Posterior cingulate gyrus (tissue), 11 donors: ENCODE results near the gene NCBP3.
"Not testable (repeated sequence)": the region's sequence is repeated elsewhere in the genome, so short reads cannot be mapped to it uniquely, and the experiment has no call there.

Source experiments
- DNase-seq, 10 donors: peaks; one replicate each; pipeline versions ENCODE4 v3.0.0 to v3.0.0-alpha.2; 2020 to 2021; ENCODE audit warnings: mixed read lengths in 3 of 10
- intact Hi-C: fragments of 100-400 bp; cut with DNase I; formaldehyde crosslinking; loops from one replicate; pipeline ENCODE4 v1.15.1; 2023

Gene NCBP3

DNA sequence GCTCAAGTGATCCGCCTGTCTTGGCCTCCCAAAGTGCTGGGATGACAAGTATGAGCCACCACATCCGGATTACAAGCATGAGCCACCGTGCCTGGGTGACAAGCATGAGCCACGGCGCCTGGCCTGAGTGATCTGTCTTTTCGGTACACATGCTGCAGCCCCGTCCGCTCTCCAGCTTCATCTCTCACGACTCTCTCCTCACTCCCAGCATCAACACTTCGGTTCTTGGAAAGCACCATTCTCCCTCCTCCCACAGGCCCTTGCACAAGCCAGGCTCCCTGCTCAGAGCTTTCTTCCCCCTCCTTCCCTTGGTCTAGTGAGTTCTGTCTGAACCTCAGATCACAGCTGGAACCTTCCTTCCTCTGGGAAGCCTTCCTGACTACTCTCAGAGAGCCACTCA, 6.5 kb upstream of the NCBP3 start:
- intact Hi-C loops: no loop called here
- DNase-seq: peak in 3 of 10 donors; percentile 17 to 89 (median 81)

DNA sequence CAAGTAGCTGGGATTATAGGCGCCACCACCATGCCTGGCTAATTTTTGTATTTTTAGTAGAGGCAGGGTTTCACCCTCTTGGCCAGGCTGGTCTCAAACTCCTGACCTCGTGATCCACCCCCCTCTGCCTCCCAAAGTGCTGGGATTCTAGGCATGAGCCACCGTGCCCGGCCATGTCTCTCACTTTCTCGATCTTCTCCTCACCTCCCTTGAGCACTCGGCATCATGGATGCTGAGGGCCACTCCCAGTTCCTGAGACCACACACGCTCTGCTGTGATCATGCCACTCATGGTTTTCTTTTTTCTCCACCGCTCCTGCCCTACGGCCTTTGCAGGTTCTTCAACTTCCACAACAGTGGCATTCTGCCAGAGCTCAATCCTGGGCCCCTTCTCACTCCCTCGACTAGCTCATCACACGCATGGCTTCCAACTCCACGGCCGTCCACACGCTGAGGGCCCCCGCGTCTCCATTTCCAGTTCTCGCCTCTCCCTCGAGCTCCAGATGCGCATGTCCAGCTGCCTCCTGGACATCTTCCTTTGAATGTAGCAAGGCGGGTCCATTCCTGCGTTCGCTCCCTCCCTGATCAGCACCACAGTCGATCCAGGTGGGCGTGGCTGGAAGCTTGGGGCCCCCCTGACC, 5.5 kb upstream of the NCBP3 start:
- intact Hi-C loops: no loop called here
- peak in 2 of 10 donors; percentile 30 to 39 for DNase-seq

- peak in 1 of 10 donors; percentile 63 for DNase-seq
- intact Hi-C loops: loop anchor here (5.0 kb wide), 2 partner anchors 111 to 126 kb away; partner anchors contain the start of gene HASPIN
Observed at GRCh38 chr17:3848229-3848835, 2.3 kb upstream of the NCBP3 start.

- intact Hi-C loops: loop anchor here (5.0 kb wide), 2 partner anchors 110 to 125 kb away; partner anchors contain the start of gene HASPIN
- DNase-seq: peak in 1 of 10 donors; percentile 53
Observed at GRCh38 chr17:3847165-3847670, 1.2 kb upstream of the NCBP3 start.

DNA sequence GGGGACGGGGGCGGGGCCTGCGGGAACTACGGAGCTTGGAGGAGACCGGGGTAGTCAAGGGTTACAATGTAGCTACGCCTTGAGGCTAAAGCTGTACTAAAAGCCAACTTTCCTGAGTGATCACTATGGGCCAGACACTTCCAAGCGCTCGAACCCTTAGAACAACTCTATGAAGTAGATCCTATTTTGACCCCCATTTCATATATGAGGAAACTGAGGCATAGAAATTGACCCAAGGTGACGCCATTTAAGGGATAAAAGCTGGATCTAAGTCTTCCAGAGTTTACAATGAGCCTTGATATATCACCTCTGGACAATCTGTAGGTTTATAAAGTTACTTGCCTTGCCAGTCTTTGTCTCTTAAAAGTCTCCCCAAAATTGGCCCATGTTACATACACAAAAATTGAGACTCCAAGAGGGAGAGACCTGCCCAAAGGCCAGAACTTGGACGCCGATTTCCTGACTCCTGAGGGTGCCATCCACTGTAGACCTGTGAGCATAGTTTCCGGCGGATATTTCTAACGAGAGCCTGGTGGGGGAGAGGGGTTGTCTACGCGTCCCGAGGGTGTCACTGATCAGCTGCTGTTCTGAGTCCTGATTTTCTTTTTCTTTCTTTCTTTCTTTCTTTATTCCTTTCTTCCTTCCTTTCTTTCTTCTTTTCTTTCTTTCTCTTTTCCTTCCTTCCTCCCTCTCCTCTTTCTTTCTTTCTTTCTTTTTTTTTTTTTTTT, 555 bp upstream of the NCBP3 start:
- intact Hi-C loops: loop anchor here (5.0 kb wide), 2 partner anchors 109 to 124 kb away; partner anchors contain the start of gene HASPIN
- DNase-seq: peak in 1 of 10 donors; percentile 45

GRCh38 chr17:3845291-3845620, 790 bp downstream of the NCBP3 start:
- intact Hi-C loops: loop anchor here (5.0 kb wide), 2 partner anchors 108 to 123 kb away; partner anchors contain the start of gene HASPIN
- DNase-seq: no peak

DNA sequence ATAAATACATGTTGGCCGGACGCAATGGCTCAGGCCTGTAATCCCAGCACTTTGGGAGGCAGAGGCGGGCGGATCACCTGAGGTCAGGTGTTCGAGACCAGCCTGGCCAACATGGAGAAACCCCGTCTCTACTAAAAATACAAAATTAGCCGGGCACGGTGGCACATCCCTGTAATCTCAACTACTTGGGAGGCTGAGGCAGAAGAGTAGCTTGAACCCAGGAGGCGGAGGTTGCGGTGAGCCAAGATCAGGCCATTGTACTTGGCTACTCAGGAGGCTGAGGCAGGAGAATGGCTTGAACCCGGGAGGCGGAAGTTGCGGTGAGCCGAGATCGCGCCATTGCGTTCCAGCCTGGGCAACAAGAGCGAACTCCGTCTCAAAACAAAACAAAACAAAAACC, 1.5 kb downstream of the NCBP3 start:
- DNase-seq: peak in 1 of 10 donors; percentile 64
- intact Hi-C loops: not testable (repeated sequence)

GRCh38 chr17:3843935-3844516, 2.0 kb downstream of the NCBP3 start:
- intact Hi-C loops: no loop called here
- DNase-seq: peak in 1 of 10 donors; percentile 67

DNA sequence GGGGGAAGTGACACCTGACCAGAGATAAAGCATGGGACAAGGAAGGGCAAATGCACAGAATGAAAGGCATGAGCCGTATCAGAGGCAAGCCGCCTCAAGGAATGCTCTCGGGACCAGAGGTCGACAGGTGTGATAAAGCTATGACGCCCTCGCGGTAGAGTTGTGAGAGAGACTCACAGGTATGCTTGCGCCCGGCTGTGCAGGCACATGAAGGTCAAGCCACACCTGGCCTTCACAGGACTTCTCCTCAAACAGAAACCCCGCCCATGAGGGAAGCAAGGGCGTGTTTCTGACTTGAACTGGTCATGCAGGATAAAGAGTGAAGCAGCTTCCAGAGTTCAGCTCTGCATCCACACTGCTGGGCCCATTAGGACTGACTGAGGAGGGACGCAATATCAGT, 7.8 kb downstream of the NCBP3 start:
- intact Hi-C loops: no loop called here
- peak in 1 of 10 donors; percentile 65 for DNase-seq

- DNase-seq: peak in 1 of 10 donors; percentile 34
- intact Hi-C loops: no loop called here
Observed at GRCh38 chr17:3836551-3836950, 9.5 kb downstream of the NCBP3 start.

DNA sequence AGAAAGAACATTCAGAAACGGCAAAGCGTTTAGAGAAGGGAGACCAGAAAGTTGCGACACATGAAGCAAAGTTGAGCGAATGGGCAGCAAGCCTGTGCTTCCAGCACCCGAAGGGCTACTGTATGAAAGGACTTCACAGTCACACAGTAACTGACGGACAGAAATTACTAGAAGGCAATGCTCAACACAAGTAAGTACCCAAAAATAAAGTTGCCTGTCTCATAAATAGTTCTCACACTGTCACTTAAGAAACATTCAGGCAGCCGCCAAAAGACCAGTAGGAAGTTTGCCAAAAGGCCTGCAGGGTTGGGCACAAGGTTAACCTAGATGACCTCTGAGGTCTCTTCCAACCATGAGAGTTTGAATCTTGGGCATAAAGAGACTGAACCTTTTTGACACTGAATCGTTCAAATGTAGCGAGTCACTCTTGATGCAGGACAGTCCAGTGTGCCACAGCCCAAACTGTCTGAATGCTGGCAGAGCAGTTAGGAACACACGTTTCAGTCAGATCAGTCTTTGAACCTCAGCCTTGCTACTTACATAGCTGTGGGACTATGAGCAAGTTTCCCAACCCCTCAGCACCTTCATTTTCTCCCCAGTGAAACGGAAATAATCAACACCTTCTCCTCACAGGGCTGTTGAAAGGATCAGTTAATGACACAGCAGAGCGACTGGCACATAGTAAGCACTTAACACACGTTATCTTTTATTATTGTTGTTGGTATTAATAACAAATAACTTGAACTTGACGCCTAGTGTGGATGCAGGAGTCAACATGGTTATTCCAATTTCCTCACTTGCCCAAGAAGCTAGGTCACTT, 10.4 kb downstream of the NCBP3 start:
- peak in 1 of 10 donors; percentile 22 for DNase-seq
- intact Hi-C loops: no loop called here

- peak in 1 of 10 donors; percentile 14 for DNase-seq
- intact Hi-C loops: no loop called here
Observed at GRCh38 chr17:3834811-3835210, 11.2 kb downstream of the NCBP3 start.

- no peak for DNase-seq
- intact Hi-C loops: no loop called here
Observed at GRCh38 chr17:3828852-3829232, 17.2 kb downstream of the NCBP3 start.

DNA sequence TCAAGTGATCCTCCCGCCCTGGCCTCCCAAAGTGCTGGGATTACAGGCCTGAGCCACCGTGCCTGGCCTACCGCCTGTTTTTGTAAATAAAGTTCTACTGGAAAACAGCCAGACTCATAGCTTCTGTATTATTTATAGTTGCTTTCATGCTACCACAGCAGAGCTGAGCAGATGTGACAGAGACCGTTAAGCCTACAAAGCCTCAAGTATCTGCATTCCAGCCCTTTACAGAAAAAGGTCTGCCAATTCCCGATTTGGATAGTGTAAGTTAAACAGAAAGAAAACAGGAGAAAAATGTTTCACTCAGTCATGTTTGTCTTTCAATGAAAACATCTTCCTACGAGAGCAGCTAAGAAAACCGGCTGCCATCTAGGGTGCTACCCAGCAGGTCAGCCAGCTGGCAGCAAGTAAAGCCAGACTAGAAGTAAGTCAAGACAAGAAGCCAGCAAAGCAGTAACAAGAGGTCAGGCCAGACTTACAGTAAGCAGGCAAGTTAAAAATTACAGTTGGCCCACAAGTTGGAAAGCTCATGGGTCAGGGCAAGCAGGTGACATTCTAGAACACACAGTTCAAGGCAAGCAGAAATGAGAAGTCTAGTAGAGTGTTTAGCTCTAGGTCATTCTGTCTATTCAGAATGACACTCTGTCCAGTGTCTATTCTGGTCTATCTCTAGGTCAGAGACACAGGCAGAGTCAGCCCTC, 17.7 kb downstream of the NCBP3 start:
- DNase-seq: no peak

DNA sequence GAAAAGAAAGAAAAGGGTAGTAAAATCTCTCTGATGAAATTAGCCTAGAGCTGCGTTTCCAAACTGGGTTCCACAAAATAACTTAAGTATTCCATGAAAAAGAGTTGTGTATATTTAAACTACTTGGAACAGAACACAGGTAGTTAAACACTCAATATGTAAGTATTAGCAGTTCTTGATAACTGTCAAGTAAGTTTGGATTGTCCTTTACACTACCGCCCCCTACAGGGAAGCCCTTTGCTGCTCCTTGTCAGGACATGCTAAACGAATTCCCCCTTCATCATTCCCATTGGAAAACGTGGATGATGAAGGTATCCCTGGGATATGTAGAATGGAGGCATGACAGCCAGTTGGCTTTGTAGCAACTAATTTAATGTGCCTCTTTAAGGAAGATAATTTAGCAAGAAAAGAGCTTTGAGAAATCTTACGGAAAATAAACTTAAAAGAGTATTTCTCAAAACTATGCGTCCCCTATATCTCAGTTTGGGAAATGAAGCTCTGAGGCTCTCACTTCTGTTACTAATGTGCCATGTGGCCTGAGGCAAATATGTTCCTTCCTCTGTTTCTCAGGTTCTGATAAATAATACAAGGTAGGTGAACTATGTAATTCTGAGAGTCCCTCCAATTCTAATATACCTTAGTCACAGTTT, 18.8 kb downstream of the NCBP3 start:
- DNase-seq: peak in 6 of 10 donors; percentile 50 to 91 (median 68)
- intact Hi-C loops: loop anchor here (1.0 kb wide), 1 partner anchor 90 kb away; no protein-coding TSS in a partner anchor

More for the DNA sequence above, 17.7 kb downstream of the NCBP3 start:
- intact Hi-C loops: no loop called here

DNA sequence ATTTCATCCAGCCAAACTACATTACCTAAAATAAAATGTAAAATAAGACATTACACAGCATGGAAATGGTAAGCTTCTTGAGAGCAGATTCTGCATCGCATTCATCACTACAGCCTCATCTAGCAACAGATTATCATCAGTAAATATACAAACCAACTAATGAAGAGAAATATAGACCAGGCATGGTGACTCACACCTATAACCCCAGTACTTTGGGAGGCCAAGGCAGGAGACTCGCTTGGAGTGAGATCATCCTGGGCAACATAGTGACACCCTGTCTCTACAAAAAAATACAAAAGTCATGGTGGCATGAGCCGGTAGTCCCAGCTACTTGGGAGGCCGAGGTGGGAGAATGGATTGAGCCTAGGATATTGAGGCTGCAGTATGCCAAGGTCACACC, 19.9 kb downstream of the NCBP3 start:
- DNase-seq: no peak
- intact Hi-C loops: no loop called here

DNA sequence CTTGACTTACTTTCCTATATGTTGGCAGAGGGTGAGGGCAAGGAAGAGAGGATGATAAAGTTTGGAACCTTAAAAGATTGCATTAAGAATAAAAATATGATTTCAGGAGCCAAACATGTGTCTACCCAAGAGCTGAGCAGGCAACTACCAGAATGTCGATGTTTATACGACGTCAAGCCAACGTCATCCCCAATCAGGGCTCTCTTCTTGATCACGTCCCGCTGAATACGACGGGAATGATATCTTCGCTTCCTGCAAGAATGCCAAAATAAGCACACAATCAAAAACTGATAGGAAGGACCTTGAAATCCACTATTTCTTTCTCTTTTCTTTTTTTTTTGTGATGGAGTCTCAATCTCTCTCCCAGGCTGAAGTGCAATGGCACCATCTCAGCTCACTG, 24.9 kb downstream of the NCBP3 start:
- no peak for DNase-seq
- intact Hi-C loops: no loop called here

GRCh38 chr17:3818786-3819185, 27.3 kb downstream of the NCBP3 start:
- intact Hi-C loops: no loop called here
- DNase-seq: peak in 1 of 10 donors; percentile 74
